PFSK-1 (cell line): Measurements from ENCODE around the gene THSD4.

Experiments used
- FOXP2 ChIP-seq: optimal IDR thresholded peaks from 2 replicates; pipeline ENCODE3; 2011; ENCODE audit warnings: borderline replicate concordance, control low read depth, inconsistent platforms; ENCODE audit not compliant: insufficient read depth; ENCODE audit errors: extremely low read length, extremely low read depth
- POLR2AphosphoS5 ChIP-seq: IDR thresholded peaks from 2 replicates; pipeline ENCODE4 v1.6.1; 2012; ENCODE audit warnings: low read depth, mild to moderate bottlenecking, control low read depth, low read length, moderate library complexity
- REST ChIP-seq, 2 experiments: IDR thresholded peaks; 2 replicates each; pipeline versions ENCODE4 v1.6.1 to v1.8.0; 2011 to 2012; ENCODE audit warnings: low read depth in 2 of 2, low read length in 2 of 2, control low read depth in 1 of 2, inconsistent platforms in 1 of 2, mild to moderate bottlenecking in 1 of 2, moderate library complexity in 1 of 2; ENCODE audit not compliant: insufficient read depth in 1 of 2
- SIN3A ChIP-seq: IDR thresholded peaks from 2 replicates; pipeline ENCODE4 v1.6.1; 2012; ENCODE audit warnings: mild to moderate bottlenecking, low read length, moderate library complexity, borderline replicate concordance; ENCODE audit not compliant: insufficient read depth
- TAF1 ChIP-seq: IDR thresholded peaks from 2 replicates; pipeline ENCODE4 v1.6.1; 2012; ENCODE audit warnings: low read length, control low read depth, borderline replicate concordance; ENCODE audit not compliant: insufficient read depth

Gene THSD4

GRCh38 chr15:71362556-71362955 lies 247.3 kb downstream of the THSD4 start:
- TF ChIP-seq TAF1: no peak
- TF ChIP-seq FOXP2: no peak
- TF ChIP-seq REST (IDR thresholded peaks at IDR 0.05; ENCODE audit: insufficient read depth in 1 of 2, low read depth in 2 of 2, low read length in 2 of 2): no peak
- TF ChIP-seq POLR2AphosphoS5: no peak

- no peak for TF ChIP-seq FOXP2
- no peak for TF ChIP-seq REST (IDR thresholded peaks at IDR 0.05; ENCODE audit: insufficient read depth in 1 of 2, low read depth in 2 of 2, low read length in 2 of 2)
- TF ChIP-seq POLR2AphosphoS5: no peak
Measured at GRCh38 chr15:71362987-71363968, 248.0 kb downstream of the THSD4 start.

- TF ChIP-seq SIN3A (no peak), TAF1 (no peak), FOXP2 (no peak), REST (IDR thresholded peaks at IDR 0.05; ENCODE audit: insufficient read depth in 1 of 2, low read depth in 2 of 2, low read length in 2 of 2) (no peak), POLR2AphosphoS5 (no peak)
Measured at GRCh38 chr15:71364117-71364584, 248.9 kb downstream of the THSD4 start.

- TF ChIP-seq POLR2AphosphoS5 (no peak), TAF1 (no peak), SIN3A (no peak), REST (IDR thresholded peaks at IDR 0.05; ENCODE audit: insufficient read depth in 1 of 2, low read depth in 2 of 2, low read length in 2 of 2) (no peak), FOXP2 (no peak)
Measured at GRCh38 chr15:71366522-71366921, 251.3 kb downstream of the THSD4 start.

DNA sequence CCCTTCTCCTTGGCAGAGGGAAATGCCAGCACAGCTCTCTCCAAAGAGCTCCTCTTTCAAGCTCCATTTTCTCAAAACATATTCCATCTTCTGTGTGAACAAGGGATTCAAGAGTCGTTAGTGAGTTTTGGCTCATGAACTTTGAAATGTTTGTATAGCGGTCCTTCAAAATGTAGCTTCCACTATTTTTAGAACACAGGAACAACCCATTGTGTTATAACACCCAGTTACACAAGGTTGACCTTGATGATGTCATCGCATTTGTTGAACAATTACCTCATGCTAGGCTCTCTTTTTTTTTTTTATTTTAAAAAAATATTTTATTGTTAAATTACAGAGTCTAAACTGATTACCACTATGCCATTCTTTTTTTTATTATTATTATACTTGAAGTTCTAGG lies 251.7 kb downstream of the THSD4 start:
- no peak for TF ChIP-seq TAF1
- no peak for TF ChIP-seq FOXP2
- no peak for TF ChIP-seq POLR2AphosphoS5
- no peak for TF ChIP-seq SIN3A
- TF ChIP-seq REST (IDR thresholded peaks at IDR 0.05; ENCODE audit: insufficient read depth in 1 of 2, low read depth in 2 of 2, low read length in 2 of 2): no peak
